Small intestine (tissue), 7 donors: ENCODE data around the gene DCAF15. TPM values are rescaled to one million over a fixed set of nuclear protein-coding genes. Genes with fewer than 3 reads are reported as not detected.

Experiments
- DNase-seq, 2 donors: peaks; one replicate each; pipeline versions ENCODE4 v3.0.0 to v3.0.0-alpha.2; 2013
- FAIRE-seq: peaks from 2 replicates; lab custom pipeline; 2012; peaks lifted over from hg19 to GRCh38; lab: Jason Lieb, UNC
- H3K27ac ChIP-seq, 3 donors: one replicate each; pipeline ENCODE4 v1.5.1; 2013; ENCODE audit warnings: low read length in 2 of 3, mild to moderate bottlenecking in 2 of 3, control low read depth in 1 of 3, inconsistent platforms in 1 of 3, low read depth in 1 of 3, moderate library complexity in 1 of 3
- H3K27me3 ChIP-seq, 3 donors: one replicate each; pipeline ENCODE4 v1.6.1; 2013; ENCODE audit warnings: low read length in 3 of 3, inconsistent platforms in 1 of 3; ENCODE audit not compliant: control insufficient read depth in 3 of 3, insufficient read depth in 3 of 3
- H3K36me3 ChIP-seq, 3 donors: one replicate each; pipeline ENCODE4 v1.6.1; 2013; ENCODE audit warnings: low read length in 3 of 3, inconsistent platforms in 1 of 3, low read depth in 1 of 3, mild to moderate bottlenecking in 1 of 3, moderate library complexity in 1 of 3; ENCODE audit not compliant: control insufficient read depth in 3 of 3, insufficient read depth in 2 of 3
- H3K4me1 ChIP-seq, 3 donors: one replicate each; pipeline ENCODE4 v1.6.1; 2013; ENCODE audit warnings: low read length in 2 of 3, inconsistent platforms in 1 of 3, low read depth in 1 of 3, mild to moderate bottlenecking in 1 of 3, moderate library complexity in 1 of 3; ENCODE audit not compliant: control insufficient read depth in 3 of 3, insufficient read depth in 2 of 3
- H3K4me3 ChIP-seq, 3 donors: one replicate each; pipeline ENCODE4 v1.5.1; 2013; ENCODE audit warnings: low read length in 3 of 3, control low read depth in 1 of 3, inconsistent platforms in 1 of 3, low read depth in 1 of 3, mild to moderate bottlenecking in 1 of 3, moderate library complexity in 1 of 3
- H3K9me3 ChIP-seq, 2 donors: one replicate each; pipeline ENCODE4 v1.6.1; 2013; ENCODE audit warnings: low read depth in 1 of 2, low read length in 1 of 2; ENCODE audit not compliant: control insufficient read depth in 2 of 2, insufficient read depth in 1 of 2
- WGBS, 3 donors: extraction: QIAGEN DNeasy Blood & Tissue Kit; methylation state at CpG; one replicate each; pipeline ENCODE4 v1.1.7; 2013; 5-methylcytosine and 5-hydroxymethylcytosine counted together
- polyA plus RNA-seq, 4 donors: library from polyadenylated mRNA; stranded (reverse) in 3 of 4; unstranded in 1 of 4; fragments of 200-250 nt in 3 of 4; fragments of 120-200 nt in 1 of 4; gene quantifications; one replicate each; pipeline versions ENCODE4 v1.2.1 to v1.2.3, GENCODE V29; 2013
- donor health status: healthy with polysubstance abuse.
- donor health status: control.
- donor health status: control.
- donor health status: Bipolar disorder and iron deficiency.
- donor health status: healthy.

The DCAF15 gene
- polyA plus RNA-seq, 4 donors: 14.1 to 26.8 (median 20.9) TPM

- peak overlapping the region; percentile 77 to 91 (median 87) for H3K27ac ChIP-seq
- WGBS, 3 donors: 63 to 83% (median 66%) methylated on average over 9 to 10 of the region's 10 CpGs
- no peaks in the 10 kb centered on the region for H3K9me3 ChIP-seq
- FAIRE-seq: no peak
- H3K4me3 ChIP-seq: peak overlapping the region in 1 of 3 donors; percentile 15
- peaks cover 2 to 90% (median 3%) of the 10 kb centered on the region in 3 donors for H3K36me3 ChIP-seq
- H3K27me3 ChIP-seq: no peaks in the 10 kb centered on the region
- DNase-seq: peak in 1 of 2 donors; percentile 80
- peaks cover 0 to 29% (median 0%) of the 10 kb centered on the region in 3 donors for H3K4me1 ChIP-seq
Measured at GRCh38 chr19:13985771-13986347, 33.5 kb downstream of the DCAF15 start.

GRCh38 chr19:13986348-13986904 is 34.1 kb downstream of the DCAF15 start:
- peaks cover 0 to 29% (median 0%) of the 10 kb centered on the region in 3 donors for H3K4me1 ChIP-seq
- DNase-seq (peak; percentile 69 to 78), FAIRE-seq (no peak)
- peak overlapping the region in 1 of 3 donors; percentile 15 for H3K4me3 ChIP-seq
- 37 to 77% (median 57%) methylated on average over 19 of the region's 19 CpGs for WGBS, 3 donors
- peak overlapping the region; percentile 77 to 91 (median 87) for H3K27ac ChIP-seq
- H3K36me3 ChIP-seq: peaks cover 2 to 92% (median 5%) of the 10 kb centered on the region in 3 donors
- no peaks in the 10 kb centered on the region for H3K27me3 ChIP-seq
- H3K9me3 ChIP-seq: no peaks in the 10 kb centered on the region

GRCh38 chr19:13987101-13987890 is 35.0 kb downstream of the DCAF15 start:
- Histone ChIP-seq H3K27ac (peak overlapping the region; percentile 69 to 87 (median 77)), H3K4me3 (no peak overlapping the region), H3K36me3 (peaks cover 0 to 92% (median 5%) of the 10 kb centered on the region in 3 donors), H3K9me3 (no peaks in the 10 kb centered on the region), H3K27me3 (no peaks in the 10 kb centered on the region), H3K4me1 (peaks cover 0 to 29% (median 0%) of the 10 kb centered on the region in 3 donors)
- DNase-seq (no peak), FAIRE-seq (no peak)
- WGBS, 3 donors: 64 to 87% (median 84%) methylated on average over 15 to 17 of the region's 17 CpGs

- Histone ChIP-seq H3K4me3 (no peak overlapping the region), H3K27me3 (no peaks in the 10 kb centered on the region), H3K4me1 (peaks cover 0 to 25% (median 0%) of the 10 kb centered on the region in 3 donors), H3K9me3 (no peaks in the 10 kb centered on the region), H3K27ac (no peak overlapping the region), H3K36me3 (peaks cover 0 to 90% (median 8%) of the 10 kb centered on the region in 3 donors)
- FAIRE-seq: no peak
- DNase-seq: no peak
- 83 to 86% (median 86%) methylated on average over 6 to 7 of the region's 7 CpGs for WGBS, 3 donors
Measured at GRCh38 chr19:13989487-13989886, 37.2 kb downstream of the DCAF15 start.

GRCh38 chr19:13990085-13990484 is 37.8 kb downstream of the DCAF15 start:
- 90 to 98% (median 91%) methylated on average over 8 of the region's 8 CpGs for WGBS, 3 donors
- H3K4me1 ChIP-seq: peaks cover 0 to 25% (median 0%) of the 10 kb centered on the region in 3 donors
- DNase-seq (no peak), FAIRE-seq (no peak)
- H3K9me3 ChIP-seq: no peaks in the 10 kb centered on the region
- H3K27me3 ChIP-seq: no peaks in the 10 kb centered on the region
- peaks cover 0 to 89% (median 8%) of the 10 kb centered on the region in 3 donors for H3K36me3 ChIP-seq
- H3K4me3 ChIP-seq: no peak overlapping the region
- no peak overlapping the region for H3K27ac ChIP-seq

- no peak for FAIRE-seq
- Histone ChIP-seq H3K27me3 (no peaks in the 10 kb centered on the region), H3K4me3 (no peak overlapping the region), H3K27ac (no peak overlapping the region), H3K36me3 (peaks cover 0 to 87% (median 8%) of the 10 kb centered on the region in 3 donors), H3K9me3 (no peaks in the 10 kb centered on the region), H3K4me1 (peaks cover 0 to 7% (median 0%) of the 10 kb centered on the region in 3 donors)
- no peak for DNase-seq
- 93 to 98% (median 95%) methylated on average over 7 of the region's 7 CpGs for WGBS, 3 donors
Measured at GRCh38 chr19:13992025-13992424, 39.7 kb downstream of the DCAF15 start.

- H3K4me3 ChIP-seq: no peak overlapping the region
- peak overlapping the region in 1 of 3 donors; percentile 11 for H3K27ac ChIP-seq
- no peaks in the 10 kb centered on the region for H3K4me1 ChIP-seq
- H3K9me3 ChIP-seq: peaks cover 0 to 3% of the 10 kb centered on the region in 2 donors
- 79 to 92% (median 86%) methylated on average over 20 to 22 of the region's 22 CpGs for WGBS, 3 donors
- no peak for DNase-seq
- no peak for FAIRE-seq
- H3K36me3 ChIP-seq: peaks cover 0 to 87% (median 8%) of the 10 kb centered on the region in 3 donors
- H3K27me3 ChIP-seq: no peaks in the 10 kb centered on the region
Measured at GRCh38 chr19:13993590-13994300, 41.4 kb downstream of the DCAF15 start.
